ENCODE measurements around the gene GID4.

GID4 gene

GRCh38 chr17:18101828-18102227 is 62.6 kb downstream of the GID4 start:
- no peak for DNase-seq (ENCODE audit: low read depth in 3 of 3)

DNA sequence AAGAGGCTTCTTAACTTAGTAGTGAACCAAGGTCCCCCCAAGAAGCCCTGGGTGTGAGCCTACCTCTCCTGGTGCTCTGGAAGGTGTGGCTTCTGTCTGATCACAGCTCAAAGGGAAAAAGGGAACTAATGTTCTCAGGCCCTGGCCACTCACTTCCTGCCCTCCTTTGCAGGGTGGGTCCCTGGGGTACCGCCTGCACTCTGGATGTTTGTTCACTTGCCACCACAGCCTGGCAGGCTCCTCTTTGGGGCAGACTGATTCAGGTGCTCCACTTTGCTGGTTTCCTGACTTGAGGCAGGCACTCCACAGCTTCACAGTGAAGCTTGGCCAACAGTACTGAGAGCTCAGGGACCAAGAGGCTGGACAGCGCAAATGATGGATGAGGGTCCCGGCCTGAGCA is 63.4 kb downstream of the GID4 start:
- DNase-seq (ENCODE audit: low read depth in 3 of 3) = no peak

GRCh38 chr17:18105027-18105426 is 65.8 kb downstream of the GID4 start:
- no peak for DNase-seq (ENCODE audit: low read depth in 3 of 3)

GRCh38 chr17:18105595-18105994 is 66.4 kb downstream of the GID4 start:
- DNase-seq (ENCODE audit: low read depth in 3 of 3) = no peak

- DNase-seq (ENCODE audit: low read depth in 3 of 3) = no peak
Measured at GRCh38 chr17:18106211-18106610, 67.0 kb downstream of the GID4 start.

DNA sequence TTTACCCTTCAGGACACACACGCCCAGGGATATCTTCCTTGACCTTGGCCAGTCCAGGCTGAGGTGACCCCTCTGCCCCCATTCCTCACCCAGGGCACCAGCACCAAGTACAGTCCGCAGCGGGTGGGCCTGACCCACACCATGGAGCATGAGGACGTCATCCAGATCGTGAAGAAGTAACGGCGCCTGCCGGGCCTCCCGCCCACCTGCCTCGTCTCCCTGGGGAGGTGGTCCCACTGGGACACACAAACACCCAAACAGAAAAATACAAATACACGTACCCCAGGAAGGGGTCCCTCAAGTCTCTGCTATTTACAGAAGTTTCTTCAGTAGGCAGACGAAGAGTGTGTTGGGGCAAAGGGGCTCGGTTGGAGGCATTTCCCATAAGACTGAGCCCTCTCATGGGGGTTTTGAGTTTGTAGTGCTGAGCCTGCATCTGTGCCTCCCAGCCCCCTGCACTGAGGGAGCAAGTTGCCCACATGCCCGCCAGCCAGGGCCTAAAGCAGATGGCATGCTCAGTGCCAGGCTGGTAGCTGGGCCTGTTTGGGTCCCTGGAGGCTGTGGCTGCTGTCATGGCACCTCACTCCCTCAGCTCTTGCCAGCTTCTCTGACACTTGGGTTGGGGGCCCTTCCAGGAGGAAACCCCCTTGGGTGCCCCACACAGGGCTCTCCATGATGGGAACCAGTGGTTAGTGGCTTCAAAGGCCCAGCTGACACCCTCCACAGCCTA is 68.0 kb downstream of the GID4 start:
- DNase-seq (ENCODE audit: low read depth in 3 of 3) = no peak

DNA sequence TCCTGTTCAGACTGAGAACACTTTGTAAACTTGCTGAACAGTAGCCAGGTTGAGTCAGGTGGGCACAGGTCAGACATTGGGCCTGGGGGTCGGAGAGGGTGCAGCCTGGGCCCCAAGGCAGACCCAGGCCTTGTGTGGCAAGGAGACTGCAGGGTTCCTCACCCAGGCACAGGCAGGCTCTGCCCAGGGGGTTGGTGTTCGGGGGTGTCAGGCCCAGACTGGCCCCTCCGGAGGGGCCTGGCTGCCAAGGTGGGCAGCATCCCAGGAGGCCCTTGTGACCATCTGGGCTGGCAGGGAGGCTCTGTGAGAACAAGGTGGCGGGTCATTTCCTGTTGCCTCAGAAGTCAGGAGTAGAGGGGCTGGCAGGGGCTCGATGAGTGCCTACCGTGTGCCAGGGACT is 68.8 kb downstream of the GID4 start:
- no peak for DNase-seq (ENCODE audit: low read depth in 3 of 3)

DNA sequence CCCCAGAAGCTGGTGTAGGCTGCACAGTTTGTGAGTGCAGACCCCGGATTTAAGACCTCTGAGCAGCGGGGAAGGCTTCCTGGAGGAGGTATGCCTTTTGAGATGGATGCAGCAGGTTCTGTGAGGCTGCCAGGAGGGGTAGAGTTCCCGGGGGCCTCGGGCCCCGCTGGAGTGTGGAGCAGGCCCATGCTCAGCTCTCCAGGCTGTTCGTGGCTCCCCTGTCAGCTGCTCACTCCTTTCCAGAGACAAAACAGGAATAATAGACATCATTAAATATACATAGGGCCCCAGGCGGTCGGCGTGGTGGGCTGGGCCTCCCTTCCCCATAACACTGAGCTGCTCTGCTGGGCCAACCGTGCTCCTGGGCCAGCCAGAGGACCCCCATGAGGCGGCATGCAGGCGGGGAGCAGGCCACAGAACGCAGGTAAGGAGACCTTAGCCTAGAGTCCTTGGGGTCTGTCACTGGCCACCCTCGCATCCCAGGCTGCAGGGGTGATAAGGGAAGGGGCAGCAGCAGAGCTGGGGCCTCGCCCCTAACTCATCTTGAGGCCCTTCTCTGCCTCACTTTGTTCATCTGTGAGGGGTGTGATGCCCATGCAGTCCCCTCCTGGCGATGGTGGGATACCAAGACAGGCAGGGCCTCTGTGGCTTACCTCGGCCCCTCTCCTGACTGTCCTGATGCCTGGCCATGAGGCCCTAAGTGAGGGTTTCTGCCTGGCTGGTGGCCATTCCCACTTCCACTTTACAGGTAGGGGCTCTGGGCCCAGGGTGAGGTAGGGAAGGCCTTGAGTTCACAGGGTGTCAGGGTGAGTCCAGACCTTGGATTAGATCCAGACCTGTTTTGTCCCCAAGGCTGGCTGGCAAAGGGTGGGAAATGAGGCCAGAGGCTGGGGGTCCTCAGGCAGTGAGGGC is 69.4 kb downstream of the GID4 start, which contains the start of gene MYO15A:
TSS of gene MYO15A (plus strand) at position 356 of the 912 bp plus-strand sequence. CDS start 10,045 bp downstream, outside the sequence.
- no peak for DNase-seq (ENCODE audit: low read depth in 3 of 3)

DNA sequence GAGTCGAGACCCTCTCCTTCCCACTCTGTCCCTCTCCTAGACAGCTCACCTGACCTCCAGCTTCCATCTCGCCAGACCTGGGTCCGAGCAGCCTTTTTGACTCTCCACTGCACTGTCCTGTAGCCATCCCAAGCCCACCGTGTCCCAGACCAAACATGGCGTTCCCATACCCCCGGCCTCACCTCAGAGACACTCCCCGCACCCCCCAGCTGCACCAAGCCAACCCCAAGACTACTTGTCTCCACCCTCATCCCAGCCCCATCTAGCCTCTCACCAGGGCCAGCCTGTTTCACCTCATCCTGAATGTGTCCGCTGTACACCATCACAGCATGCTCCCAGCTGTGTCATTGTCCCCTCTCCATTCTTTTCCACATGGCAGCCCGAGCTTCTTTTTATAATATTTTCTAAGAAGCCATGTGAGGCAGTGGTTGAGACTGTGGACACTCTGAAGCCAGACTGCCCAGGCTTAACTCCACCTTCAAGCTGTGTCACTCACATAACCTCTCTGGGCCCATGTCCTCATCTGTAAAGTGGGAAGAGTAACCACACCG is 70.8 kb downstream of the GID4 start:
- no peak for DNase-seq (ENCODE audit: low read depth in 3 of 3)

GRCh38 chr17:18110636-18111145 is 71.5 kb downstream of the GID4 start:
- DNase-seq (ENCODE audit: low read depth in 3 of 3) = no peak

DNA sequence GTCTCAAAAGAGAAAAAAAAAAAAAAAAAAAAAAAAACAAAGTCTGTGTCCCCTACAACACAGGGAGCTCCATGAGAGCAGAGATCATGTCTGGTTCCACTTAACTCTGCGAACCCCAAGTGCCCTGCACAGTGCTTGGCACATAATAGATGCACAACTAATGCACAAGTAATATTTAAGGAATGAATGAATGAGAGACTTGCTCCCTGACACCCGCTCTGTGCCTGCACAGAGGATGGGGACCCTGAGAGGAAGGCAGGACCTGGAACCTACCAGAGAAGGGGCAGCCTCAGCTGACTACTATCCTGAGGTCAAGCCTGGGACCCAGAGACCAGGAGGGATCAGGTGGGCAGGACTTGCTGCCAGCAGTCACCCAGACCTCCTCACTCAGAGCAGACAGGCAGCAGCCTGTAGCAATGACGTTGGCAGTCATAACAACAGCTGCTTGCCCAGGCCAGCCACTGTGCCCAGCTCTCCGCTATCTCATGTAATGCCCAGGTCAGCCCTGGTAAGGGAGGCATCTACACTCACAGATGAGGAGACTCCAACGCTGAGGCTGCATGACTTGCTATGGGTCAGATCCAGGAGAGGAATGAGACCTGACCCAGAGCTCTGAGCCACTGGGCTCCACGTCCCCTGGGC is 72.2 kb downstream of the GID4 start:
- no peak for DNase-seq (ENCODE audit: low read depth in 3 of 3)

GRCh38 chr17:18115517-18115916 is 76.3 kb downstream of the GID4 start:
- DNase-seq (ENCODE audit: low read depth in 3 of 3) = no peak

DNA sequence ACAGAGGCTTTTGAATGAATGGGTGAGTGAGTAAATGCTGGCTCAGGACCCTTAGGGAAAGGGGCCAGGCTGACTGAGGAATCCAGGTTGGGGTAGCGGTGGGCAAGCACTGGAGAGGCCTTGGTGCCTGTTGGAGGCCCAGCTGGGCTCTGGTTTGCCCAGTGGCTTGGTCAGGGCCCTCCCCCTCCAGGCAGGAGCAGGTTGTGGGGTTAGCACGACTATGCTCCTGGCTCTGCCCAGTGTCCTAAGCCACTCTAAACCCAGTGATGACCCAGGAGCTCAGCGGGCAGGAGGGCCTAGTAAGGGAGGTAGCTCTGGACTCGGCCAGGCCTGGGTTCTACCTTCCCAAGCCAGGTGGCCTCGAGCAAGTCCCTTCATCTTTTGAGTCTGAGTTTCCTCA is 76.9 kb downstream of the GID4 start:
- no peak for DNase-seq (ENCODE audit: low read depth in 3 of 3)

- DNase-seq (ENCODE audit: low read depth in 3 of 3) = no peak
Measured at GRCh38 chr17:18117533-18117932, 78.3 kb downstream of the GID4 start.
